Mesenchymal stem cell (in vitro differentiated cells and primary cell): ENCODE results near the gene MAGEA8.

Experiments
- DNase-seq: peaks from one replicate; pipeline ENCODE4 v3.0.0-alpha.2; 2013
- H2AFZ ChIP-seq: one replicate; pipeline ENCODE4 v1.6.1; 2013; ENCODE audit warnings: low read depth, mild to moderate bottlenecking, control low read depth, inconsistent platforms, low read length, moderate library complexity
- H2AK5ac ChIP-seq: 2 replicates; pipeline ENCODE4 v1.6.1; 2013; ENCODE audit warnings: low read length, moderate library complexity, mild to moderate bottlenecking, inconsistent platforms; ENCODE audit not compliant: severe bottlenecking
- H2BK120ac ChIP-seq: one replicate; pipeline ENCODE4 v1.6.1; 2013; ENCODE audit warnings: low read depth, mild to moderate bottlenecking, inconsistent platforms, low read length, moderate library complexity
- H2BK12ac ChIP-seq, 2 experiments: one replicate each; pipeline ENCODE4 v1.6.1; 2013; ENCODE audit warnings: inconsistent platforms in 2 of 2, low read length in 2 of 2, mild to moderate bottlenecking in 2 of 2, moderate library complexity in 2 of 2, control low read depth in 1 of 2
- H2BK15ac ChIP-seq: one replicate; pipeline ENCODE4 v1.6.1; 2013; ENCODE audit warnings: mild to moderate bottlenecking, low read depth, inconsistent platforms; ENCODE audit not compliant: poor library complexity, severe bottlenecking
- H2BK5ac ChIP-seq: 2 replicates; pipeline ENCODE4 v1.6.1; 2013; ENCODE audit warnings: low read depth, mild to moderate bottlenecking, low read length, control low read depth, inconsistent platforms; ENCODE audit not compliant: poor library complexity, severe bottlenecking
- H3K14ac ChIP-seq, 2 experiments: one replicate each; pipeline ENCODE4 v1.6.1; 2013; ENCODE audit warnings: inconsistent platforms in 2 of 2, low read length in 2 of 2, control low read depth in 1 of 2, mild to moderate bottlenecking in 1 of 2, moderate library complexity in 1 of 2
- H3K18ac ChIP-seq, 2 experiments: one replicate each; pipeline ENCODE4 v1.6.1; 2013; ENCODE audit warnings: inconsistent platforms in 2 of 2, low read length in 2 of 2, control low read depth in 1 of 2, low read depth in 1 of 2, mild to moderate bottlenecking in 1 of 2
- H3K23ac ChIP-seq, 2 experiments: one replicate each; pipeline ENCODE4 v1.6.1; 2013; ENCODE audit warnings: inconsistent platforms in 2 of 2, low read length in 2 of 2, mild to moderate bottlenecking in 2 of 2, moderate library complexity in 2 of 2, control low read depth in 1 of 2
- H3K27ac ChIP-seq: 2 replicates; pipeline ENCODE4 v1.5.1; 2013; ENCODE audit warnings: mild to moderate bottlenecking, moderate library complexity, low read length, control low read depth, inconsistent platforms; ENCODE audit not compliant: poor library complexity, severe bottlenecking
- H3K27me3 ChIP-seq, 2 experiments: 2 replicates each; pipeline versions ENCODE4 v1.6.1 to v1.7.0; 2013; ENCODE audit warnings: low read length in 2 of 2, mild to moderate bottlenecking in 2 of 2, moderate library complexity in 2 of 2, control low read depth in 1 of 2, inconsistent platforms in 1 of 2; ENCODE audit not compliant: control insufficient read depth in 1 of 2, insufficient read depth in 1 of 2
- H3K36me3 ChIP-seq, 2 experiments: 2 replicates each; pipeline versions ENCODE4 v1.6.1 to v1.7.0; 2013; ENCODE audit warnings: low read length in 2 of 2, control low read depth in 1 of 2, inconsistent platforms in 1 of 2, low read depth in 1 of 2, mild to moderate bottlenecking in 1 of 2; ENCODE audit not compliant: insufficient read depth in 2 of 2, control insufficient read depth in 1 of 2
- H3K4ac ChIP-seq, 2 experiments: one replicate each; pipeline ENCODE4 v1.6.1; 2013; ENCODE audit warnings: inconsistent platforms in 2 of 2, low read length in 2 of 2, mild to moderate bottlenecking in 2 of 2, moderate library complexity in 2 of 2, control low read depth in 1 of 2, low read depth in 1 of 2
- H3K4me1 ChIP-seq: 2 replicates; pipeline ENCODE4 v1.6.1; 2013; ENCODE audit warnings: low read depth, low read length, control low read depth; ENCODE audit not compliant: control insufficient read depth, insufficient read depth
- H3K4me2 ChIP-seq: 2 replicates; pipeline ENCODE4 v1.6.1; 2013; ENCODE audit warnings: low read length, mild to moderate bottlenecking, inconsistent platforms; ENCODE audit not compliant: poor library complexity, severe bottlenecking
- H3K4me3 ChIP-seq, 2 experiments: 2 replicates each; pipeline versions ENCODE4 v1.5.1 to v1.7.0; 2013; ENCODE audit warnings: low read length in 2 of 2, mild to moderate bottlenecking in 2 of 2, control low read depth in 1 of 2, low read depth in 1 of 2; ENCODE audit not compliant: insufficient read depth in 1 of 2
- H3K79me1 ChIP-seq: replicated peaks from 2 replicates; pipeline ENCODE4 v1.6.1; 2013; ENCODE audit warnings: mild to moderate bottlenecking, control low read depth, low read length, inconsistent platforms; ENCODE audit not compliant: poor library complexity, severe bottlenecking
- H3K9ac ChIP-seq: 2 replicates; pipeline ENCODE4 v1.7.0; 2013; ENCODE audit warnings: mild to moderate bottlenecking, low read length, moderate library complexity
- H3K9me3 ChIP-seq: 2 replicates; pipeline ENCODE4 v1.7.0; 2013; ENCODE audit warnings: mild to moderate bottlenecking, low read length; ENCODE audit not compliant: control insufficient read depth
- H4K8ac ChIP-seq: one replicate; pipeline ENCODE4 v1.6.1; 2013; ENCODE audit warnings: inconsistent platforms, mild to moderate bottlenecking, low read length, moderate library complexity
- H4K91ac ChIP-seq: one replicate; pipeline ENCODE4 v1.6.1; 2013; ENCODE audit warnings: mild to moderate bottlenecking, low read length, inconsistent platforms
- whole genome bisulfite sequencing: methylation state at CpG from one replicate; pipeline ENCODE4 v1.1.7; 2013; ENCODE audit warnings: mixed read lengths; 5-methylcytosine and 5-hydroxymethylcytosine counted together

The MAGEA8 gene

GRCh38 chrX:149908308-149908707, 27.3 kb downstream of the MAGEA8 start:
- H2BK120ac ChIP-seq = no peak overlapping the region
- peaks cover 0 to 3% of the 10 kb centered on the region in 2 experiments for H3K27me3 ChIP-seq
- H3K4me3 ChIP-seq = no peak overlapping the region
- 100% methylated on average over 1 of the region's 3 CpGs for WGBS
- no peaks in the 10 kb centered on the region for H3K36me3 ChIP-seq
- H2AK5ac ChIP-seq = no peak overlapping the region
- no peak overlapping the region for H3K14ac ChIP-seq
- no peak overlapping the region for H3K23ac ChIP-seq
- H2BK5ac ChIP-seq = no peak overlapping the region
- no peak overlapping the region for H2BK15ac ChIP-seq
- H3K4me2 ChIP-seq = no peak overlapping the region
- H3K27ac ChIP-seq = no peak overlapping the region
- no peak overlapping the region for H2BK12ac ChIP-seq
- no peaks in the 10 kb centered on the region for H3K79me1 ChIP-seq
- H3K9me3 ChIP-seq = no peaks in the 10 kb centered on the region
- DNase-seq = no peak
- no peak overlapping the region for H3K18ac ChIP-seq
- no peak overlapping the region for H4K8ac ChIP-seq
- no peak overlapping the region for H3K4ac ChIP-seq
- no peaks in the 10 kb centered on the region for H3K4me1 ChIP-seq
- no peak overlapping the region for H2AFZ ChIP-seq
- no peak overlapping the region for H4K91ac ChIP-seq
- H3K9ac ChIP-seq = no peak overlapping the region

- Histone ChIP-seq H3K4me3 (no peak overlapping the region), H3K9me3 (no peaks in the 10 kb centered on the region), H3K18ac (no peak overlapping the region), H2BK120ac (no peak overlapping the region), H3K9ac (no peak overlapping the region), H3K4me2 (no peak overlapping the region), H3K4ac (no peak overlapping the region), H4K91ac (no peak overlapping the region), H3K27ac (no peak overlapping the region), H3K4me1 (no peaks in the 10 kb centered on the region), H2BK5ac (no peak overlapping the region), H3K23ac (no peak overlapping the region), H3K79me1 (no peaks in the 10 kb centered on the region), H3K14ac (no peak overlapping the region), H2BK15ac (no peak overlapping the region), H3K27me3 (peaks cover 0 to 3% of the 10 kb centered on the region in 2 experiments), H4K8ac (no peak overlapping the region), H3K36me3 (no peaks in the 10 kb centered on the region), H2AK5ac (no peak overlapping the region), H2AFZ (no peak overlapping the region), H2BK12ac (no peak overlapping the region)
- DNase-seq = no peak
These were observed 27.7 kb downstream of the MAGEA8 start for GRCh38 chrX:149908727-149909126.

- Histone ChIP-seq H2BK12ac (no peak overlapping the region), H3K36me3 (no peaks in the 10 kb centered on the region), H3K9me3 (no peaks in the 10 kb centered on the region), H2AK5ac (no peak overlapping the region), H2BK120ac (no peak overlapping the region), H3K14ac (no peak overlapping the region), H3K4ac (no peak overlapping the region), H3K27ac (no peak overlapping the region), H3K4me3 (no peak overlapping the region), H2BK15ac (no peak overlapping the region), H4K8ac (no peak overlapping the region), H3K4me1 (no peaks in the 10 kb centered on the region), H3K9ac (no peak overlapping the region), H3K79me1 (no peaks in the 10 kb centered on the region), H3K23ac (no peak overlapping the region), H3K18ac (no peak overlapping the region), H4K91ac (no peak overlapping the region), H2AFZ (no peak overlapping the region), H3K27me3 (peaks cover 0 to 3% of the 10 kb centered on the region in 2 experiments), H2BK5ac (no peak overlapping the region), H3K4me2 (no peak overlapping the region)
- no peak for DNase-seq
- 95% methylated on average over 4 of the region's 4 CpGs for WGBS
These were observed 28.6 kb downstream of the MAGEA8 start for GRCh38 chrX:149909324-149910177.

- H2BK12ac ChIP-seq = no peak overlapping the region
- no peak overlapping the region for H3K4me3 ChIP-seq
- no peak overlapping the region for H2BK5ac ChIP-seq
- H3K4me2 ChIP-seq = no peak overlapping the region
- no peaks in the 10 kb centered on the region for H3K4me1 ChIP-seq
- H3K79me1 ChIP-seq = no peaks in the 10 kb centered on the region
- H3K9ac ChIP-seq = no peak overlapping the region
- no peak overlapping the region for H3K18ac ChIP-seq
- no peak overlapping the region for H2AK5ac ChIP-seq
- DNase-seq = no peak
- H3K23ac ChIP-seq = no peak overlapping the region
- no peak overlapping the region for H4K8ac ChIP-seq
- H3K27me3 ChIP-seq = peaks cover 0 to under 1% of the 10 kb centered on the region in 2 experiments
- 79% methylated on average over 5 of the region's 9 CpGs for WGBS
- H2AFZ ChIP-seq = no peak overlapping the region
- no peak overlapping the region for H2BK120ac ChIP-seq
- no peak overlapping the region for H3K4ac ChIP-seq
- no peak overlapping the region for H3K27ac ChIP-seq
- H3K14ac ChIP-seq = no peak overlapping the region
- no peak overlapping the region for H2BK15ac ChIP-seq
- H3K9me3 ChIP-seq = no peaks in the 10 kb centered on the region
- no peaks in the 10 kb centered on the region for H3K36me3 ChIP-seq
- H4K91ac ChIP-seq = no peak overlapping the region
These were observed 29.3 kb downstream of the MAGEA8 start for GRCh38 chrX:149910178-149910695.
